Caco-2 (cell line): ENCODE measurements around the gene CDHR1. TPM values are rescaled to one million over a fixed set of nuclear protein-coding genes. Genes with fewer than 3 reads are reported as not detected.

Experiments used
- BruUV-seq: library from RNA; stranded (reverse); fragments of 400-500 nt; replicated peaks from 2 replicates; lab custom pipeline; 2021; lab: Mats Ljungman, UMichigan
- CTCF ChIA-PET: fragments of 300-600 bp; sonication (Branson Sonifier 250); formaldehyde crosslinking; loops from one replicate; lab custom pipeline; 2022; ENCODE audit warnings: antibody characterized with exemption; lab: Charles Lee
- POLR2A ChIA-PET: fragments of 300-600 bp; sonication (Branson Sonifier 250); formaldehyde crosslinking; loops from one replicate; lab custom pipeline; 2022; ENCODE audit warnings: antibody characterized with exemption; lab: Charles Lee
- DNase-seq, 2 experiments: peaks; one replicate each; pipeline versions ENCODE4 v3.0.0 to v3.0.0-alpha.2; 2020 to 2022
- H3K27me3 ChIP-seq: replicated peaks from 2 replicates; pipeline ENCODE4 v1.6.0; 2011; ENCODE audit warnings: low read length; ENCODE audit not compliant: control insufficient read depth, insufficient read depth
- H3K36me3 ChIP-seq: 2 replicates; pipeline ENCODE4 v1.5.1; 2011; ENCODE audit warnings: low read length; ENCODE audit not compliant: control insufficient read depth, insufficient read depth
- H3K4me1 ChIP-seq: fragments of 250-450 bp; sonication (Bioruptor Pico); 2 replicates; pipeline ENCODE4 v1.5.1; 2020; ENCODE audit warnings: mild to moderate bottlenecking
- H3K4me3 ChIP-seq: 2 replicates; pipeline ENCODE4 v1.5.1; 2011; ENCODE audit warnings: low read depth, mild to moderate bottlenecking, control low read depth, low read length
- H3K9me3 ChIP-seq: fragments of 250-450 bp; sonication (Bioruptor Pico); 2 replicates; pipeline ENCODE4 v1.5.1; 2020; ENCODE audit warnings: mild to moderate bottlenecking, moderate library complexity
- H3K27ac Mint-ChIP-seq: one replicate; pipeline ENCODE4 v1.8.0; 2022; ENCODE audit warnings: mixed read lengths; ENCODE audit not compliant: unreplicated experiment
- H3K27me3 Mint-ChIP-seq: one replicate; pipeline ENCODE4 v1.8.0; 2022; ENCODE audit warnings: mixed read lengths; ENCODE audit not compliant: insufficient read depth, unreplicated experiment
- H3K36me3 Mint-ChIP-seq: one replicate; pipeline ENCODE4 v1.8.0; 2022; ENCODE audit warnings: mild to moderate bottlenecking, mixed read lengths; ENCODE audit not compliant: insufficient read depth, unreplicated experiment
- H3K4me1 Mint-ChIP-seq: one replicate; pipeline ENCODE4 v1.8.0; 2022; ENCODE audit warnings: low read depth, mixed read lengths; ENCODE audit not compliant: unreplicated experiment
- H3K4me3 Mint-ChIP-seq: one replicate; pipeline ENCODE4 v1.8.0; 2022; ENCODE audit warnings: mild to moderate bottlenecking, moderate library complexity, mixed read lengths; ENCODE audit not compliant: unreplicated experiment
- H3K9me3 Mint-ChIP-seq: one replicate; pipeline ENCODE4 v1.8.0; 2022; ENCODE audit warnings: mixed read lengths; ENCODE audit not compliant: unreplicated experiment
- intact Hi-C: fragments of 100-400 bp; cut with micrococcal nuclease; formaldehyde crosslinking; loops from one replicate; pipeline ENCODE4 v1.10.0; 2022; ENCODE audit not compliant: unreplicated experiment
- total RNA-seq: library from RNA; stranded (reverse); gene quantifications from 2 replicates; pipeline ENCODE4 v1.2.3, GENCODE V29; 2022
- TF ChIP-seq, protein P1 (sequence below), 2 experiments: fragments of 200-600 bp in 1 of 2; IDR thresholded peaks; 1 replicate in 1 of 2; 2 replicates in 1 of 2; pipeline versions ENCODE4 v1.5.1 to v1.8.0; 2011 to 2022; ENCODE audit warnings: antibody characterized with exemption in 1 of 2, control low read depth in 1 of 2, inconsistent platforms in 1 of 2, low read depth in 1 of 2, low read length in 1 of 2, mild to moderate bottlenecking in 1 of 2, moderate library complexity in 1 of 2; ENCODE audit not compliant: insufficient read depth in 1 of 2, severe bottlenecking in 1 of 2, unreplicated experiment in 1 of 2

Gene CDHR1
- total RNA-seq, 1 experiment from 2014 or later: not detected

DNA sequence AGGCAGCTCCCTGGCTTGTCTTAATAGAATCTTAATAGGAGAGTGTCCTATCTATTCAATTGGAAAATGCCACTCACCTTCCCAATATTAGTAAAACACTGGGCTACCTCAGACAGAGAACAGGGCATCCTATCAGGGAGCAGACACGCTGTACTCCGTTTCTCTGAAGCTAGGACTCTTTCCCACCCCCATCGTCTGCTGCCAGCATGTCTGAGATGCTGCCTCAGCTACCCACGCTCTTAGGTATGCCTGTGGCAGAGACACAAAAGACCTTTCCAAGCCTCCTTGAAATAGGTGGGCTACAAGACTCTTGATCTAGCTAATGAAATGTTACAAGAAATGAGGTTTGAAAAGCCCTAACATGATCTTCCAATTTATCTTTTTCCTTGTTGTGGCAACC, 33.5 kb downstream of the CDHR1 start:
- H3K36me3 Mint-ChIP-seq: no peaks in the 10 kb centered on the region
- intact Hi-C loops: no loop called here
- POLR2A ChIA-PET: no interaction called here
- H3K9me3 ChIP-seq: no peaks in the 10 kb centered on the region
- H3K27me3 ChIP-seq: no peaks in the 10 kb centered on the region
- CTCF ChIA-PET: interaction anchor here (1.1 kb wide), 1 partner anchor 37 kb away, joined by 3 read pairs; no protein-coding TSS in a partner anchor
- no peaks in the 10 kb centered on the region for H3K9me3 Mint-ChIP-seq
- no peak for DNase-seq
- BruUV-seq: no TSS peak
- peaks cover 7% of the 10 kb centered on the region for H3K27me3 Mint-ChIP-seq
- no peak overlapping the region for H3K4me3 ChIP-seq
- no peak overlapping the region for H3K27ac Mint-ChIP-seq
- TF ChIP-seq, protein P1, sequence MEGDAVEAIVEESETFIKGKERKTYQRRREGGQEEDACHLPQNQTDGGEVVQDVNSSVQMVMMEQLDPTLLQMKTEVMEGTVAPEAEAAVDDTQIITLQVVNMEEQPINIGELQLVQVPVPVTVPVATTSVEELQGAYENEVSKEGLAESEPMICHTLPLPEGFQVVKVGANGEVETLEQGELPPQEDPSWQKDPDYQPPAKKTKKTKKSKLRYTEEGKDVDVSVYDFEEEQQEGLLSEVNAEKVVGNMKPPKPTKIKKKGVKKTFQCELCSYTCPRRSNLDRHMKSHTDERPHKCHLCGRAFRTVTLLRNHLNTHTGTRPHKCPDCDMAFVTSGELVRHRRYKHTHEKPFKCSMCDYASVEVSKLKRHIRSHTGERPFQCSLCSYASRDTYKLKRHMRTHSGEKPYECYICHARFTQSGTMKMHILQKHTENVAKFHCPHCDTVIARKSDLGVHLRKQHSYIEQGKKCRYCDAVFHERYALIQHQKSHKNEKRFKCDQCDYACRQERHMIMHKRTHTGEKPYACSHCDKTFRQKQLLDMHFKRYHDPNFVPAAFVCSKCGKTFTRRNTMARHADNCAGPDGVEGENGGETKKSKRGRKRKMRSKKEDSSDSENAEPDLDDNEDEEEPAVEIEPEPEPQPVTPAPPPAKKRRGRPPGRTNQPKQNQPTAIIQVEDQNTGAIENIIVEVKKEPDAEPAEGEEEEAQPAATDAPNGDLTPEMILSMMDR (IDR thresholded peaks at IDR 0.05; ENCODE audit: insufficient read depth in 1 of 2, low read depth in 1 of 2, low read length in 1 of 2, severe bottlenecking in 1 of 2, unreplicated experiment in 1 of 2): no peak
- H3K4me1 Mint-ChIP-seq: no peaks in the 10 kb centered on the region
- H3K4me1 ChIP-seq: no peaks in the 10 kb centered on the region
- H3K36me3 ChIP-seq: no peaks in the 10 kb centered on the region
- no peak overlapping the region for H3K4me3 Mint-ChIP-seq

DNA sequence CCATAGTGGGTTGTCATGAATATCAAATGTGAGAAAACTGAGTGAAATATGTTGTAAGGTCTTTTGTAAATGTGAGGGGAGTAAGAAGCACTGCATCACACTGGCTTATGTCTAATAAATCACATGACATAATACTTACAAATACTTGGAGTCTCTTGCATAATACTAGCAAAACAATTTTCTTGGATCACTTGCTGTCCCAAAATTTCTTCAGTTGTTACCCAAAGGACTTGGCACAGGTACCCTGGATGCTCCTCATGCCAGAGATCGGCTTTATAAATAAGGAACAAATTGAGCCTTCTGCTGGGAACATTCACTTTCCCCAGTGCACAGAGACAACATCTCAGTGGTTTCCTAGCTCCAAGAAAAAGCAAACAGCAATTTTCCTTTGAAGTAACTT, 36.0 kb downstream of the CDHR1 start:
- Histone ChIP-seq H3K9me3 (no peaks in the 10 kb centered on the region), H3K36me3 (no peaks in the 10 kb centered on the region), H3K27me3 (no peaks in the 10 kb centered on the region), H3K4me1 (no peaks in the 10 kb centered on the region), H3K4me3 (no peak overlapping the region)
- Mint-ChIP-seq H3K27me3 (peaks cover 7% of the 10 kb centered on the region), H3K9me3 (no peaks in the 10 kb centered on the region), H3K36me3 (no peaks in the 10 kb centered on the region), H3K27ac (no peak overlapping the region), H3K4me3 (no peak overlapping the region), H3K4me1 (no peaks in the 10 kb centered on the region)
- ChIA-PET POLR2A (no interaction called here), CTCF (interaction anchor here (0.6 kb wide), 1 partner anchor 552 kb away, joined by 3 read pairs; no protein-coding TSS in a partner anchor)
- TF ChIP-seq, protein P1 (IDR thresholded peaks at IDR 0.05; ENCODE audit: insufficient read depth in 1 of 2, low read depth in 1 of 2, low read length in 1 of 2, severe bottlenecking in 1 of 2, unreplicated experiment in 1 of 2): no peak
- intact Hi-C loops: no loop called here
- BruUV-seq: no TSS peak
- no peak for DNase-seq

DNA sequence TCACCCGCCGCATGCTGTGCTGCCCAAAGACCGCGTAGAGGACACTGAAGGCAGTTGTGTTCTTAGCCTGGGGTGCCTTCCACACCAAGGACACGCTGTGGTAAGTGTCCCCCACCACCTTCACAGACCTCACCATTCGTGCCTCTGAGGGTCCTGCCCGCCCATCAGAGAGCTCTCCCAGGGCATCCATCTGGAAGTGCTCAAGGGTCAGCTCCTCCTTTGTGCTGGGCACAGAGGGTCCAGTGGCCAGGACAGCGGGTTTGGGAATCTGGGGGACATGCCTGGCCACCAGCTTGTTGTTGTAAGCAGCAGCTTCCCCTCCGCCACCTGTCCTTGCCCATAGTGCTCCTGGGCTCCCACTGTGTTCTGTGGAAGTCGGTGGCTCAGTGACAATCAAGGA, 38.0 kb downstream of the CDHR1 start:
- CTCF ChIA-PET: no interaction called here

More for the DNA sequence above, 38.0 kb downstream of the CDHR1 start:
- H3K9me3 ChIP-seq: no peaks in the 10 kb centered on the region
- no peaks in the 10 kb centered on the region for H3K27me3 ChIP-seq
- TF ChIP-seq, protein P1 (IDR thresholded peaks at IDR 0.05; ENCODE audit: insufficient read depth in 1 of 2, low read depth in 1 of 2, low read length in 1 of 2, severe bottlenecking in 1 of 2, unreplicated experiment in 1 of 2): no peak
- Mint-ChIP-seq H3K4me3 (no peak overlapping the region), H3K4me1 (no peaks in the 10 kb centered on the region), H3K27me3 (peaks cover 11% of the 10 kb centered on the region), H3K36me3 (no peaks in the 10 kb centered on the region), H3K9me3 (no peaks in the 10 kb centered on the region), H3K27ac (no peak overlapping the region)
- intact Hi-C loops: no loop called here
- no TSS peak for BruUV-seq
- DNase-seq: no peak
- H3K4me3 ChIP-seq: no peak overlapping the region
- H3K4me1 ChIP-seq: no peaks in the 10 kb centered on the region
- POLR2A ChIA-PET: no interaction called here
- no peaks in the 10 kb centered on the region for H3K36me3 ChIP-seq
